GM08714 (cell line): ENCODE results near the gene HS3ST2.
"Not testable (repeated sequence)": the region's sequence is repeated elsewhere in the genome, so short reads cannot be mapped to it uniquely, and the experiment has no call there.

Experiments
- H3K4me3 ChIP-seq: fragments of 200-500 bp; sonication (Bioruptor generic); 2 replicates; pipeline ENCODE4 v1.5.1; 2014; ENCODE audit warnings: mild to moderate bottlenecking, low read length, inconsistent platforms
- ZNF274 ChIP-seq: IDR thresholded peaks from 2 replicates; pipeline ENCODE4 v1.6.1; 2012; ENCODE audit warnings: mild to moderate bottlenecking, low read depth, low read length

HS3ST2 gene

GRCh38 chr16:22924492-22924891 is 110.5 kb downstream of the HS3ST2 start:
- no peak overlapping the region for H3K4me3 ChIP-seq
- no peak for TF ChIP-seq ZNF274

GRCh38 chr16:22926105-22926751 is 112.3 kb downstream of the HS3ST2 start:
- no peak for TF ChIP-seq ZNF274
- no peak overlapping the region for H3K4me3 ChIP-seq

GRCh38 chr16:22927306-22927705 is 113.3 kb downstream of the HS3ST2 start:
- no peak for TF ChIP-seq ZNF274
- no peak overlapping the region for H3K4me3 ChIP-seq

- TF ChIP-seq ZNF274, result no peak
- no peak overlapping the region for H3K4me3 ChIP-seq
Measured at GRCh38 chr16:22928882-22929435, 115.0 kb downstream of the HS3ST2 start.

GRCh38 chr16:22929461-22929860 is 115.5 kb downstream of the HS3ST2 start:
- H3K4me3 ChIP-seq, result no peak overlapping the region
- TF ChIP-seq ZNF274, result no peak

GRCh38 chr16:22932032-22932771 is 118.2 kb downstream of the HS3ST2 start:
- H3K4me3 ChIP-seq, result no peak overlapping the region
- TF ChIP-seq ZNF274, result no peak

- no peak for TF ChIP-seq ZNF274
- H3K4me3 ChIP-seq, result no peak overlapping the region
Measured at GRCh38 chr16:22933173-22933572, 119.2 kb downstream of the HS3ST2 start.

- no peak for TF ChIP-seq ZNF274
- H3K4me3 ChIP-seq, result no peak overlapping the region
Measured at GRCh38 chr16:22934786-22935185, 120.8 kb downstream of the HS3ST2 start.

- TF ChIP-seq ZNF274, result no peak
- no peak overlapping the region for H3K4me3 ChIP-seq
Measured at GRCh38 chr16:22937169-22937568, 123.2 kb downstream of the HS3ST2 start.

GRCh38 chr16:22938647-22939046 is 124.7 kb downstream of the HS3ST2 start:
- TF ChIP-seq ZNF274, result no peak
- no peak overlapping the region for H3K4me3 ChIP-seq

GRCh38 chr16:22939744-22940363 is 125.9 kb downstream of the HS3ST2 start:
- H3K4me3 ChIP-seq, result not testable (repeated sequence)

GRCh38 chr16:22941970-22942501 is 128.1 kb downstream of the HS3ST2 start:
- no peak for TF ChIP-seq ZNF274
- no peak overlapping the region for H3K4me3 ChIP-seq

- no peak for TF ChIP-seq ZNF274
- H3K4me3 ChIP-seq, result no peak overlapping the region
Measured at GRCh38 chr16:22942811-22943210, 128.8 kb downstream of the HS3ST2 start.

- TF ChIP-seq ZNF274, result no peak
- H3K4me3 ChIP-seq, result no peak overlapping the region
Measured at GRCh38 chr16:22945361-22945760, 131.4 kb downstream of the HS3ST2 start.

- H3K4me3 ChIP-seq, result no peak overlapping the region
- TF ChIP-seq ZNF274, result no peak
Measured at GRCh38 chr16:22946433-22946832, 132.5 kb downstream of the HS3ST2 start.
